Activated naive CD8-positive, alpha-beta T cell treated with anti-CD3 and anti-CD28 coated beads, Interleukin-2, amount 10 ng/mL, durations not matched to agents 7 days and 5 days (primary cell): Measurements from ENCODE around the gene TSHR. TPM values are rescaled to one million over a fixed set of nuclear protein-coding genes. Genes with fewer than 3 reads are reported as not detected.
A peak's percentile ranks its signal among the peaks of the same experiment; 100 is the strongest.

Experiments
- ATAC-seq: fragments of 150-1000 bp; cut with Tn5 transposase; one replicate; pipeline ENCODE4 v1.10.0; 2021; ENCODE audit warnings: low read depth, moderate library complexity
- POLR2A ChIA-PET: fragments of 350-600 bp; sonication (Branson Sonifier 250); formaldehyde crosslinking; loops from one replicate; lab custom pipeline; 2021; ENCODE audit warnings: antibody characterized with exemption; lab: Charles Lee
- DNase-seq: peaks from one replicate; pipeline ENCODE4 v3.0.0; 2021
- H3K27ac Mint-ChIP-seq: one replicate; pipeline ENCODE4 v1.8.0; 2022; ENCODE audit warnings: mild to moderate bottlenecking, mixed read lengths
- H3K27me3 Mint-ChIP-seq: one replicate; pipeline ENCODE4 v1.8.0; 2022; ENCODE audit warnings: mild to moderate bottlenecking, moderate library complexity, mixed read lengths
- H3K36me3 Mint-ChIP-seq: one replicate; pipeline ENCODE4 v1.8.0; 2021; ENCODE audit warnings: mild to moderate bottlenecking, mixed read lengths
- H3K4me1 Mint-ChIP-seq: one replicate; pipeline ENCODE4 v1.8.0; 2021; ENCODE audit warnings: mixed read lengths
- H3K4me3 Mint-ChIP-seq: one replicate; pipeline ENCODE4 v1.8.0; 2022; ENCODE audit warnings: mild to moderate bottlenecking, moderate library complexity, mixed read lengths
- H3K9me3 Mint-ChIP-seq: one replicate; pipeline ENCODE4 v1.8.0; 2021; ENCODE audit warnings: mixed read lengths
- total RNA-seq, 2 experiments: library from RNA; stranded (reverse); gene quantifications; one replicate each; pipeline ENCODE4 v1.2.3, GENCODE V29; 2021

The TSHR gene
- total RNA-seq, 2 experiments from 2014 or later: 0.37 to 0.39 TPM

DNA sequence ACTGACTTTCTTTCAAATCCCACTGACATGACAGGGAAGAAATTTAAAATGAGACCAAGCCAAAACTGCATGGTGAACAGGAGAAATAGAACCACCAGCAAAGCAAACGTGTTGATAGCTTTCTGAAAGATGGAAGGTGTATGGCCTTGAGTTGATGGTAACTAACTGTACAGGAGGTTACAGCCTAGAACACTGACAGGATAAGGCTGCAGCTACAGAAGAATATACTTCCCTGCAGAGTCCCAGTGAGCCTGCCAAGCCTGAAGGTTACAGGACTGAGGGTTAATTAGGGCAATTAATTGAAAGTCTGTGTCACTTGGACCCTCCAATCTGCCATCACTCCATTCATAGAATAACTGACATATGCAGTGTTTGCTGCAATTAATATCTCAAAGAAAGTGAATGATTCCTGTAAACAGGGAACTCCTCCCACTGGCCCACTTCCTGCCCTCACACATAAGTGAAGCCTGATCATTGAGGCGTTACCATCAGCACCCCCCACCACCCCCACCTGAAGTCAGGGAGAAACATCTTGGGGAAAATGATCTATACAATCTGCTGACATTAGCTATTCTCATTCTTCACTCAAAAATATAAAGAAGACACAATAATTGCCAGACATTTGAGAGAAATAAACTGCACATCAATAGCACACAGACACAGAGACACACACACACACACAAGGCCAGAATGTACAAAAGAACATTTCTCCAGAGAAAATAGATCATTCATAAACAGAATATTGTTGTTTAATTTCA is 191.9 kb downstream of the TSHR start:
- Mint-ChIP-seq H3K4me1 (peaks cover 10% of the 10 kb centered on the region), H3K9me3 (no peaks in the 10 kb centered on the region), H3K36me3 (peaks cover 4% of the 10 kb centered on the region), H3K27ac (no peak overlapping the region), H3K27me3 (no peaks in the 10 kb centered on the region), H3K4me3 (no peak overlapping the region)
- POLR2A ChIA-PET: interaction anchor here (1.3 kb wide), 1 partner anchor 22 kb away, joined by 3 read pairs; no protein-coding TSS in a partner anchor
- ATAC-seq: peak; percentile 60
- DNase-seq: no peak

- Mint-ChIP-seq H3K36me3 (peaks cover 4% of the 10 kb centered on the region), H3K27me3 (no peaks in the 10 kb centered on the region), H3K4me1 (peaks cover 14% of the 10 kb centered on the region), H3K9me3 (no peaks in the 10 kb centered on the region), H3K27ac (no peak overlapping the region), H3K4me3 (no peak overlapping the region)
- ATAC-seq (no peak), DNase-seq (no peak)
- POLR2A ChIA-PET: no interaction called here
Measured at GRCh38 chr14:81148635-81149034, 193.2 kb downstream of the TSHR start.

DNA sequence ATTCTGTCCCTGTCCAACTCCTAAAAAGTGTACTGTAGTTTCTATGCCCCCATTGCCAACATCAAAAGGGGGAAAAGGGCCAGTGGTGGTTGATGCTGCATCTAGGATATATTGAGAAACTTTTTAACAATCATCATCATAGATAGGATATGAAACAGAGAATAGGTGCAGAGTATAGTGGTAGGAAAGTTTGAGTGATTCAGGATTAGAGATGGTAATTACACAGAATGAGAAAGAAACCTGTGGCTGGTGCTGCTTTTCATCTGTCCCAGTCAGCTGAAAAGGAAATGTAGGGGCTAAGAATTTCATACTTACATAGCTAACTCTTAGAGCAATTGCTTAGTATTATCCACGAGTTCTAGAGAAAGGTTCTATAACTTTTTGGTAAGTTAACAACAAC is 197.8 kb downstream of the TSHR start:
- Mint-ChIP-seq H3K4me1 (peaks cover 7% of the 10 kb centered on the region), H3K27ac (no peak overlapping the region), H3K9me3 (no peaks in the 10 kb centered on the region), H3K27me3 (no peaks in the 10 kb centered on the region), H3K36me3 (peaks cover 4% of the 10 kb centered on the region), H3K4me3 (no peak overlapping the region)
- POLR2A ChIA-PET: no interaction called here
- DNase-seq (no peak), ATAC-seq (no peak)

DNA sequence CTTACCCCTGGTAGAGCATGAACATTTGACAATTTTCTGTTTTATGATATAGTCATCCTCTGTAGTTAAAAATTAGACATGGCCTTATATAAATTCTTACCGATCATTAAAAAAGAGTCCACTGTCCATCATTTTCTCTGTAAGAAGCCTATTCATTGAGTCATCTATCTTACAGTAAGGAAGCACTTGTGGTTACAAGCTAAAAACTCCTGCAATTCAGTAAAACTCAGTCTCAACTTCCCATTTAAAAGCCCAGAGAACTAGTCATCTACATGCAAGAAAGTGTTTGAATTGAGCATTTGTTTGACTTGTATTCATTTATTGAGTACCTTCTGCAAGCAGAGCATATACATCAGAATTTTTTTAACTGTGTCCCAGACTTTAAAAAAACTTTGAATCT is 202.0 kb downstream of the TSHR start:
- Mint-ChIP-seq H3K27me3 (peaks cover 2% of the 10 kb centered on the region), H3K4me1 (peaks cover 7% of the 10 kb centered on the region), H3K36me3 (peaks cover 1% of the 10 kb centered on the region), H3K9me3 (peaks cover 2% of the 10 kb centered on the region), H3K4me3 (no peak overlapping the region), H3K27ac (no peak overlapping the region)
- POLR2A ChIA-PET: no interaction called here
- DNase-seq: no peak
- no peak for ATAC-seq

- DNase-seq (no peak), ATAC-seq (no peak)
- Mint-ChIP-seq H3K4me1 (peaks cover 10% of the 10 kb centered on the region), H3K36me3 (peaks cover 1% of the 10 kb centered on the region), H3K27me3 (peaks cover 2% of the 10 kb centered on the region), H3K27ac (no peak overlapping the region), H3K4me3 (no peak overlapping the region), H3K9me3 (peaks cover 2% of the 10 kb centered on the region)
- POLR2A ChIA-PET: interaction anchor here (1.6 kb wide), 1 partner anchor 9 kb away, joined by 4 read pairs; no protein-coding TSS in a partner anchor
Measured at GRCh38 chr14:81161088-81161487, 205.7 kb downstream of the TSHR start.

GRCh38 chr14:81161749-81162148 is 206.3 kb downstream of the TSHR start:
- DNase-seq (no peak), ATAC-seq (no peak)
- no peaks in the 10 kb centered on the region for H3K36me3 Mint-ChIP-seq
- POLR2A ChIA-PET: interaction anchor here (1.6 kb wide), 1 partner anchor 8 kb away, joined by 4 read pairs; no protein-coding TSS in a partner anchor
- H3K4me3 Mint-ChIP-seq: no peak overlapping the region
- peaks cover 2% of the 10 kb centered on the region for H3K9me3 Mint-ChIP-seq
- no peak overlapping the region for H3K27ac Mint-ChIP-seq
- peaks cover 2% of the 10 kb centered on the region for H3K27me3 Mint-ChIP-seq
- peaks cover 10% of the 10 kb centered on the region for H3K4me1 Mint-ChIP-seq

GRCh38 chr14:81162941-81163340 is 207.5 kb downstream of the TSHR start:
- no peak overlapping the region for H3K4me3 Mint-ChIP-seq
- H3K27me3 Mint-ChIP-seq: peaks cover 2% of the 10 kb centered on the region
- no peak overlapping the region for H3K27ac Mint-ChIP-seq
- POLR2A ChIA-PET: no interaction called here
- H3K4me1 Mint-ChIP-seq: peaks cover 7% of the 10 kb centered on the region
- DNase-seq (no peak), ATAC-seq (no peak)
- H3K9me3 Mint-ChIP-seq: peaks cover 2% of the 10 kb centered on the region
- no peaks in the 10 kb centered on the region for H3K36me3 Mint-ChIP-seq

DNA sequence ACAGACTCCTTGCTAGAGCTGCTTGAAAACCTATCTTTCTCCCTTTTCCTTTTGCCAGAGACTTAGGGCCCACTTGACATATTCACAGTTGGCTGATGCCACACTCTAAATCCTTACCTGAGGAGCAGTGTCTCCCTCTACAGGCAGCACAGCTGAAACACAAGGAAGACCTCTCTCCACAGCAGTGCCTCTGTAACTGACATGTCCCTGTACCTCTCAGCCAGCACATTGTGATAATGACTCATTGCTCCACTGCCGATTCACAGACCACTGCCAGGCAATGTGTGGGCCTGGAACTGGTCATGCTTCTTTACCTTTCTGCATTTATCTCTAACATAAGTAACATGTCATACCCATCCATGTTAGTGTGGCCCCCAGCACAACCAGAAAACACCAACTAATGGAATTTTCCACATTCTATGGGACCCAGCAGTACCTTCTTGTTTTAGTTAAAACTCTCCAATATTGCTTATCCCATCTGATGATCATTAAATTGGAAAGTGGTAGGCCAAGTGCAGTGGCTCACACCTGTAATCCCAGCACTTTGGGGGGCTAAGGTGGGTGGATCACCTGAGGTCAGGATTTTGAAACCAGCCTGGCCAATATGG is 208.8 kb downstream of the TSHR start:
- ATAC-seq (peak; percentile 96), DNase-seq (peak; percentile 35)
- H3K27ac Mint-ChIP-seq: no peak overlapping the region
- POLR2A ChIA-PET: interaction anchor here (0.7 kb wide), 1 partner anchor 310 kb away, joined by 3 read pairs; no protein-coding TSS in a partner anchor
- peaks cover 16% of the 10 kb centered on the region for H3K4me1 Mint-ChIP-seq
- H3K4me3 Mint-ChIP-seq: no peak overlapping the region
- no peaks in the 10 kb centered on the region for H3K36me3 Mint-ChIP-seq
- peaks cover 2% of the 10 kb centered on the region for H3K27me3 Mint-ChIP-seq
- peaks cover 2% of the 10 kb centered on the region for H3K9me3 Mint-ChIP-seq

DNA sequence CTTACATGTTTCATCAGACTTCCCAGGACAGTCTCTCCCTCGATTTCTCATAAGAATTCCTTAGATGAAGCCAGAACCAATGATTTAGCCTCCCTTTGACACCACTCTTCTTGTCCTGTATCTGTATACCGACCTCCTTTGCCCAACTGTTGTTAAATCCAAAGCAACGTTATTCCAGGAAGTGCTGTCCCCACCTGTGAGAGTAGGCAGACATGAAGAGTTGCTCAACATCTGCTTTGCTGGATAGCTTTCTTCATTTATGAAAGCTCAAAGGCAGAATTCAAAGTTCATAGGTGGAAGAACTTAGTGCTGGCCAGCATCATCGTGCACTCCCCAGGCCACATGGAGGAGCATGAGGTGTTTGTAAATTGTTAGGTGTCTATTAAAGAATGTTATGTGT is 209.8 kb downstream of the TSHR start:
- POLR2A ChIA-PET: no interaction called here
- DNase-seq (no peak), ATAC-seq (no peak)
- Mint-ChIP-seq H3K9me3 (no peaks in the 10 kb centered on the region), H3K36me3 (no peaks in the 10 kb centered on the region), H3K27me3 (no peaks in the 10 kb centered on the region), H3K4me3 (no peak overlapping the region), H3K4me1 (peaks cover 22% of the 10 kb centered on the region), H3K27ac (no peak overlapping the region)

DNA sequence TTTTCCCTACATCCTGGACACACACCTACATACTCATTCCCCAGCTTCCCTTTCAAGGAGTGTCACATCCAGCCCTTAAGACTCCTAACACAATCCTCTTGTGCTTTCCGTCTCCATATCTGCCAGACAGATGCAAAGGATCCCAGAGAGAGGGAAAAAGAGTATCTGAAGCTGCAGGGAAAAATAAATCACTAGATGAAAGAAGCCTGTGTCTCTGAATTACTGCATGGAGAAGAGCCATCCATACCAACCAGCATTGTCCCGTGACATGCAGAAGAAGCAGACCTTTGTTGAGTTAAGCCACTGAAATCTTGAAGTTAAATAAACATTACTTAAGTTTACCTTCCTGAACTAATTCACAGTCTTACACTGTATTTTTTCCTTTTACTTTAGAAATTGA is 210.7 kb downstream of the TSHR start:
- ATAC-seq (no peak), DNase-seq (no peak)
- Mint-ChIP-seq H3K36me3 (no peaks in the 10 kb centered on the region), H3K4me3 (no peak overlapping the region), H3K27ac (no peak overlapping the region), H3K27me3 (no peaks in the 10 kb centered on the region), H3K4me1 (peaks cover 27% of the 10 kb centered on the region), H3K9me3 (no peaks in the 10 kb centered on the region)
- POLR2A ChIA-PET: no interaction called here

DNA sequence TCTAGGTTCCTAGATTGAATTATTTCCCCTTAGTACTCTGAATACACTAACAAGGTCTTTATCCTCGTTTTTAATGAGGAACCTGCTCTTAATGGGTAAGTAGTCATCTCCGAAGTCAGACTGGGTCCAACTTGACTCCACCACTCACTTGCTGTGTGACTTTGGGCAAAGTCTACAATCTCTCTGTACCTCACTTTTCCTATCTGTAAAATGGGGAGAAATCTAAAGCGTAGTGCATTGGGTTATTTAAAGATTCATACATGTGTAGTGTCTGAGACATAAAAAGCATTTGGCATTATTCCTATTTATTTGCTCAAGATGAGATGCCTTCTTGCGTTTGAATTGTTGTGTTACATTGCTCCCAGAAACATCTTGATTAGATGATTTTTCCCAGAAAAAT is 213.8 kb downstream of the TSHR start:
- no peaks in the 10 kb centered on the region for H3K9me3 Mint-ChIP-seq
- H3K36me3 Mint-ChIP-seq: peaks cover 1% of the 10 kb centered on the region
- no peaks in the 10 kb centered on the region for H3K27me3 Mint-ChIP-seq
- H3K4me3 Mint-ChIP-seq: peak overlapping the region; percentile 87
- peak overlapping the region; percentile 92 for H3K27ac Mint-ChIP-seq
- DNase-seq (no peak), ATAC-seq (no peak)
- H3K4me1 Mint-ChIP-seq: peaks cover 36% of the 10 kb centered on the region
- POLR2A ChIA-PET: interaction anchor here (0.7 to 2.4 kb wide), 8 partner anchors 8 to 228 kb away, joined by 3 to 26 read pairs (median 4); partner anchors contain the start of genes CEP128 and GTF2A1

DNA sequence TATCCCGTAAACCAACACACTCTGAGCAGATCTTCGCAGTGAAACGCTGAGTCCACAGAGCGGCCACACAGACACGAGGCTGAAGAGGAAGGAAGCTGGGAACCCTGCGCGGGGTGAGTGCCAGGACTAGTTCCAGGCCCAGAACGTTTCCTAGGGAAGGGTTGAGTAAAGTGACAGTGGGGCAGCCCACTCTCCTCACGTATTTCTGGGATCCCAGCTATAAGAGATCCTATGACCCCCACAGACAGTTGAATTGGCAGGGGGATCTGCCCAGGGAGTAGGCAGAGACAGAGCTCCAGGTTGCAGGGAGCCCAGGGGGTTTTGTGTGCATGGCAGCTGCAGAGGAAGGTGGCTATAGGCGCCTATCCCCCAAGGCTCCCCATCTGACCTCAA is 214.3 kb downstream of the TSHR start:
- POLR2A ChIA-PET: interaction anchor here (0.6 to 2.4 kb wide), 14 partner anchors 8 to 228 kb away, joined by 3 to 26 read pairs (median 4); partner anchors contain the start of genes CEP128 and GTF2A1
- peaks cover 35% of the 10 kb centered on the region for H3K4me1 Mint-ChIP-seq
- peak overlapping the region; percentile 92 for H3K27ac Mint-ChIP-seq
- peaks cover 4% of the 10 kb centered on the region for H3K36me3 Mint-ChIP-seq
- H3K9me3 Mint-ChIP-seq: no peaks in the 10 kb centered on the region
- ATAC-seq (peak; percentile 19), DNase-seq (no peak)
- H3K4me3 Mint-ChIP-seq: peak overlapping the region; percentile 87
- H3K27me3 Mint-ChIP-seq: no peaks in the 10 kb centered on the region

DNA sequence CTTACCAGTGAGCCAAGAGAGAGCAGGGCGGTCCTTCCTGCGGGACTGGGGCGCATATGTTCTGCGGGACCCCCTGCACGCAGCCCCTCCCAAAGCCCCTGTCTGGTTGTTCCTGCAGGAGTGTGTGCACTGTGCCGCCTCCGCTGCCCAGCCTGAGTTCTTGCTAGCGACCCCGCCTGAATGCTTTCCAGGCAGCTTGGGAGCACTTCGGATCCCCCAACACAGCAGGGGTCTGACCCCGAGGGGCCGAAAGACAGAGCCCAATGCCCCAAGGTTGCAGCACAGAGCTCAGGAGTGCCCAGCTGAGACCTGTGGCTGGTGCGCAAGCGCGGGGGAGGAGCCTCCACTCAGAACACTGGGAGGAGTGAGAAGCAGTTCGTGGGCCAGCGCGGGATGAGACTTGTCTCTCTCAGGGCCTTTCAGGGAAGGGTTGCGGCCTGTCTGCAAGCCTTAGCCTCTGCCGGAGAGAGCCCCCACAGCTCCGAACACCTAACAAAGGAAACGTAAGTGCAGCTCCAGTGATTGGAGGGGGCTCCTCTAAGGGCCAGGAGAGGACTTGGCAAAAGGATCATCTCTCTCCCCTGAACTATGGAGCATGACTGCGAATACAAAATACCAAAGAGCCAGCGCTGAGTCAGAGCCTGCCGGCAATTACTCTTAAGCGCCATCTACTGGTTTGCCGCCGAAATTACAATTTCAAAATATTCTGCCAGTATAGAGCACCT is 214.8 kb downstream of the TSHR start:
- peak; percentile 99 for ATAC-seq
- Mint-ChIP-seq H3K36me3 (peaks cover 4% of the 10 kb centered on the region), H3K4me3 (peak overlapping the region; percentile 87), H3K27ac (peak overlapping the region; percentile 92), H3K27me3 (no peaks in the 10 kb centered on the region), H3K4me1 (peaks cover 33% of the 10 kb centered on the region), H3K9me3 (no peaks in the 10 kb centered on the region)
- DNase-seq: peak; percentile 88
- POLR2A ChIA-PET: interaction anchor here (0.6 to 2.4 kb wide), 16 partner anchors 9 to 236 kb away, joined by 3 to 26 read pairs (median 4); partner anchors contain the start of genes CEP128 and GTF2A1
